PC-3 (cell line): ENCODE measurements around the gene PRIM2.
"Not testable (repeated sequence)": the region's sequence is repeated elsewhere in the genome, so short reads cannot be mapped to it uniquely, and the experiment has no call there.

Experiments
- EZH2 ChIP-seq: fragments of 300-600 bp; sonication (generic); IDR thresholded peaks from one replicate; pipeline ENCODE4 v1.6.1; 2017; ENCODE audit warnings: antibody characterized with exemption, mild to moderate bottlenecking, low read length; ENCODE audit not compliant: unreplicated experiment
- EZH2phosphoT487 ChIP-seq: fragments of 300-600 bp; sonication (generic); IDR thresholded peaks from 2 replicates; pipeline ENCODE4 v1.6.1; 2018; ENCODE audit warnings: mild to moderate bottlenecking, antibody characterized with exemption, low read length, borderline replicate concordance
- TF ChIP-seq, protein P1 (sequence below): fragments of 300-600 bp; sonication (generic); conservative IDR thresholded peaks from 2 replicates; pipeline ENCODE4 v1.5.1; 2017; ENCODE audit warnings: antibody characterized with exemption, low read depth, mild to moderate bottlenecking, low read length

- TF ChIP-seq, protein P1, sequence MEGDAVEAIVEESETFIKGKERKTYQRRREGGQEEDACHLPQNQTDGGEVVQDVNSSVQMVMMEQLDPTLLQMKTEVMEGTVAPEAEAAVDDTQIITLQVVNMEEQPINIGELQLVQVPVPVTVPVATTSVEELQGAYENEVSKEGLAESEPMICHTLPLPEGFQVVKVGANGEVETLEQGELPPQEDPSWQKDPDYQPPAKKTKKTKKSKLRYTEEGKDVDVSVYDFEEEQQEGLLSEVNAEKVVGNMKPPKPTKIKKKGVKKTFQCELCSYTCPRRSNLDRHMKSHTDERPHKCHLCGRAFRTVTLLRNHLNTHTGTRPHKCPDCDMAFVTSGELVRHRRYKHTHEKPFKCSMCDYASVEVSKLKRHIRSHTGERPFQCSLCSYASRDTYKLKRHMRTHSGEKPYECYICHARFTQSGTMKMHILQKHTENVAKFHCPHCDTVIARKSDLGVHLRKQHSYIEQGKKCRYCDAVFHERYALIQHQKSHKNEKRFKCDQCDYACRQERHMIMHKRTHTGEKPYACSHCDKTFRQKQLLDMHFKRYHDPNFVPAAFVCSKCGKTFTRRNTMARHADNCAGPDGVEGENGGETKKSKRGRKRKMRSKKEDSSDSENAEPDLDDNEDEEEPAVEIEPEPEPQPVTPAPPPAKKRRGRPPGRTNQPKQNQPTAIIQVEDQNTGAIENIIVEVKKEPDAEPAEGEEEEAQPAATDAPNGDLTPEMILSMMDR = not testable (repeated sequence)
- not testable (repeated sequence) for TF ChIP-seq EZH2, EZH2phosphoT487
Observed at GRCh38 chr6:57445379-57445778, 127.9 kb downstream of the PRIM2 start.
